ENCODE results near the gene CAV3.

Gene CAV3

DNA sequence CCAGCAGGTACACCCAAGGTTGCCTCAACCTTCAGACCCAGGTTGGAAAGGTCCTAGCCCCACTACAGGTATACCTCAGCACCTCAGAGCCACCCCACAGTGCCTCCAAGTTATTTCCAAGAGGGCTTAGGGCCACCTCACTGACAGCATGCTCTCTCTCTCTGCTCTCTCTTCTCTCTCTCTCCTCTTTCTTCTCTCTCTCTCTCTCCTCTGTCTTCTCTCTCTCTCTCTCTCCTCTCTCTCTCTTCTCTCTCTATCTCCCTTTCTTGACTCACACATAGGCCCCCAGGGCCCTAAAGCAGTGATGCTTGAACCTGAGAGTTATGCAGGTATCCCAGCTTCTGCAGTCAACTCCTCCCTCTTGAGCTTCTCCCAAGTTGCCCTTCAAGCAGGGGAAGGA is 4.2 kb downstream of the CAV3 start:
- Histone ChIP-seq H3K9me3 (ENCODE audit: control insufficient read depth in 1 of 2, low read length in 2 of 2) (no peaks in the 10 kb centered on the region), H3K27ac (ENCODE audit: low read length) (no peak overlapping the region), H3K27me3 (ENCODE audit: low read depth, low read length) (no peaks in the 10 kb centered on the region), H3K4me1 (ENCODE audit: control insufficient read depth in 1 of 2, insufficient read depth in 2 of 2, low read length in 2 of 2) (peaks cover 0 to 9% of the 10 kb centered on the region in 2 donors), H3K36me3 (ENCODE audit: control insufficient read depth in 1 of 2, insufficient read depth in 2 of 2, low read length in 2 of 2) (no peaks in the 10 kb centered on the region), H3K4me3 (ENCODE audit: low read depth in 1 of 2, low read length in 2 of 2) (no peak overlapping the region)

DNA sequence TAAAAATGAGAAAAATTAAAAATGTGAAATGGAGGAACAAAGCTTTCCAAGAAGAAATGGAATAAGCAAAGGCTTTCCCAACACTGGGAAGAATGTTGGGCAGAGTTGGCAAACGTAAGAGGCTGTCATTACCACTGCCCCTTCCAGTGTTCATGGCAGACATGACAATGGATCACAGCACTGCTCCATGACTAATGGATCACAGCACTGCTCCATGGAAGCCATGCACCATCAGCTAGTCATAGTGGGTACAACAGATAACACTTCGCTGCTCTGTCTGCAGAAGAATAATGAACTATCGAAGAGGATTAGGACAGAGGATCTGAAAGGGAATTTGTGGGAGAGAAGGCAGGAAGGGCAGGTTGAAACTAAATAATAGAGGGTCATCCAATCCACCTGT is 5.0 kb downstream of the CAV3 start:
- Histone ChIP-seq H3K9me3 (ENCODE audit: control insufficient read depth in 1 of 2, low read length in 2 of 2) (no peaks in the 10 kb centered on the region), H3K4me1 (ENCODE audit: control insufficient read depth in 1 of 2, insufficient read depth in 2 of 2, low read length in 2 of 2) (peaks cover 0 to 9% of the 10 kb centered on the region in 2 donors), H3K36me3 (ENCODE audit: control insufficient read depth in 1 of 2, insufficient read depth in 2 of 2, low read length in 2 of 2) (no peaks in the 10 kb centered on the region), H3K4me3 (ENCODE audit: low read depth in 1 of 2, low read length in 2 of 2) (no peak overlapping the region), H3K27me3 (ENCODE audit: low read depth, low read length) (no peaks in the 10 kb centered on the region), H3K27ac (ENCODE audit: low read length) (no peak overlapping the region)

DNA sequence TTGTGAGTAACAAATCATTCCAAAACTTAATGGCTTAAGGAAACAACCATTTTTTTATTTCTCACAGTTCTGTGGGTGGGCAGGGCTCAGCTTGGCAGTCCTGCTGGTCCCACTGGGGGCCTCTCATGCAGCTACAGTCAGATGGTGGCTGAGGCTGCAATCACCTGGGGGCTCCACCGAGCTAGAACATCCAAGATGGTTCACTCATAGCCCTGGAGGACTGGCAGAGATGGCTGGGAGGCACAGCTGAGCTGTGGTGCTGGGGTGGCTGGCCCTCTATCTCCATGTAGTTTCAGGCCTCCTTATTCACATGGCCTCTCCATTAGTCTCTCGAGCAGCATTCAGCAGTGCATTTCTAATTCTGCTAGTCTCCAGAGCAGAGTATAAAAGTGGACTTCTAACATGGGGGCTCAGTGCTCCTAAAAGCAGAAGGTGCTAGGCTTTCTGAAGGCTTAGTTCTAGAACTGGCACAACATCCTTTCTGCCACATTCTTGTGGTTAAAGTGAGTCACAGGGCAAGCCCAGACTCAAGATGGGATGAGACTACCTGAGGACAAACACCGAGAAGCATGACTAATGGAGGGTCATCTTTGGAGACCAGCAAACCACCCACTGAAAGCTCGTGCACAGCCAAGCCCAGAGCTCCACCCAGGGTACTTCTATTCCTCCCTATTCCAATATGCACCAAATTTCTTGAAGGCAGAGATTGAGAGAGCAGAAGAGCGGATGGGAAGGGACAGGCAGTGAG is 6.3 kb downstream of the CAV3 start:
- Histone ChIP-seq H3K27me3 (ENCODE audit: low read depth, low read length) (no peaks in the 10 kb centered on the region), H3K36me3 (ENCODE audit: control insufficient read depth in 1 of 2, insufficient read depth in 2 of 2, low read length in 2 of 2) (no peaks in the 10 kb centered on the region), H3K4me1 (ENCODE audit: control insufficient read depth in 1 of 2, insufficient read depth in 2 of 2, low read length in 2 of 2) (peaks cover 0 to 9% of the 10 kb centered on the region in 2 donors), H3K27ac (ENCODE audit: low read length) (no peak overlapping the region), H3K4me3 (ENCODE audit: low read depth in 1 of 2, low read length in 2 of 2) (no peak overlapping the region), H3K9me3 (ENCODE audit: control insufficient read depth in 1 of 2, low read length in 2 of 2) (no peaks in the 10 kb centered on the region)

DNA sequence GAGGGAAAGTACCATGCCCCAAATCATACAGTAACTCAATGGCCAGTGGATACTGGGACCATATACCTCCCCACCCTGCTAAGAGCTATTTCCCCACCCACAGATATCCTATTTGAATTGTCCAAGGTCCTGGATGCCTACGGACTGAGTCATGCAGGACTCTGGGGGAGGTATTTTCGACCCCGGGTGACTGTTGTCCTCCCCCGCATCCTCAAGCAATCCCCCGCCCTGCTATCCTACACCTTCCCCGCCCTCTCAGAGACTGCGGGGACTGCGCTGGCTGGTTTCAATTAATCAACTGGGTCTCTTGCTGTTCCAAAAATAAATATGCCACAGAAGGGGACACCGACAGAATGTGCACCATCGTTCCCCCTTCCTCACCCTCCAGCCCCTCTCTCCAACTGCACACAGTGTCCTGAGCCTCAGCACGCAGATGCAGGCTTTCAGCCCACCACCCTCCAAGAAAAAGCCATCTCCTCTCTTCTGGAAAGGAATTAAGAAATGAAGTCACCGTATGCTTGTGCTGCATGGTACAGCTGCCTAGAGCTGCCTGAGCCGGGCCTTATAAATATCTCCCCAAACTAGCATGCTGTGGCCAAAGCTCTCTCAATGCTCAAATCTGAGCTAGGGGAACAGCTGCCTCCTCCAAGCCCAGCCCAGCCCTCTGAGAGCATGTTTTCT is 8.1 kb downstream of the CAV3 start:
- H3K4me1 ChIP-seq (ENCODE audit: control insufficient read depth in 1 of 2, insufficient read depth in 2 of 2, low read length in 2 of 2): peaks cover 0 to 9% of the 10 kb centered on the region in 2 donors
- no peaks in the 10 kb centered on the region for H3K27me3 ChIP-seq (ENCODE audit: low read depth, low read length)
- H3K4me3 ChIP-seq (ENCODE audit: low read depth in 1 of 2, low read length in 2 of 2): no peak overlapping the region
- no peak overlapping the region for H3K27ac ChIP-seq (ENCODE audit: low read length)
- no peaks in the 10 kb centered on the region for H3K9me3 ChIP-seq (ENCODE audit: control insufficient read depth in 1 of 2, low read length in 2 of 2)
- H3K36me3 ChIP-seq (ENCODE audit: control insufficient read depth in 1 of 2, insufficient read depth in 2 of 2, low read length in 2 of 2): no peaks in the 10 kb centered on the region

DNA sequence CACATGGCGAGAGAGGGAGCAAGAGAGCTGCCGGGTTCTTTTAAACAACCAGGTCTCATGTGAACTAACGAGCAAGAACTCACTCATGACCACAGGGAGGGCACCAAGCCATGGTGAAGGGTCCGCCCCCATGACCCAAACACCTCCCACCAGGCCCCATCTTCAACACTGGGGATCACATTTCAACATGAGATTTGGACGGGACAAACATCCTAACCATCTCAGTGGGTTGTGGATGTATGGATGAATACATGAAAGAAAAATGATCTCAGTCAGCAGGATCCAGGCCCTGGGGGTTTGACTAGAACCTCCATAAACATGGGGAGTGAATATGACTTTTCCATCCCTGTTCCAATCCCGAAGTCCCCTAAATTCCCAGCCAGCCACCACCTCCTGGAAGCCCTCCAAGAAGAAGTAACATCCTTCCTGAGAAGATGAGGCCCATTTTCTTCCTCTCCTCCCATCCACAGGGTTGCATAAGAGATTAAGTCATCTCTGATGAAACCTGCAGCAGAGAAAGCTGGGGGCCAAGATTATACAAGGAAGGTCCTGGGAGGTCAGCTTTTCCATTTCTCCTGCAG is 9.5 kb downstream of the CAV3 start:
- H3K4me1 ChIP-seq (ENCODE audit: control insufficient read depth in 1 of 2, insufficient read depth in 2 of 2, low read length in 2 of 2): peaks cover 0 to 9% of the 10 kb centered on the region in 2 donors
- H3K36me3 ChIP-seq (ENCODE audit: control insufficient read depth in 1 of 2, insufficient read depth in 2 of 2, low read length in 2 of 2): no peaks in the 10 kb centered on the region

DNA sequence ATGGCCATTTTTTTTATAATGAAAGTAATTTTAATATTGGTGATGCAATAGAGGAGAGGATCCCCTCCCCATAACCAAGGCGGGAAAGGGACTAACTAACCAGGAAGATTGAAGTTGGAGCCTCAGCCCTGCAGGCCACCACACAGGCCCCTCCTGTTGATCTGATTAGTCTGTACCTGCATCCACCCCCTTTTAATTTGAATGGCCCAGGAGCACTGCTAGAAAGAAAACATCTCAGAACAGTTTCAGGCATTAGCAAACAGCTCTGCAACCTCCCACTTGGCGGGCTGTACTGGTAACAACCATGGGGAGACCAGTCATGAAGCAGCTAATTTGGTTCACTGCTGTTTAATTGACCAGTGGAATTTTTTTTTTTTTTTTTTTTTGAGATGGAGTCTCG is 10.3 kb downstream of the CAV3 start:
- no peak overlapping the region for H3K27ac ChIP-seq (ENCODE audit: low read length)
- no peaks in the 10 kb centered on the region for H3K9me3 ChIP-seq (ENCODE audit: control insufficient read depth in 1 of 2, low read length in 2 of 2)
- H3K4me3 ChIP-seq (ENCODE audit: low read depth in 1 of 2, low read length in 2 of 2): no peak overlapping the region
- H3K36me3 ChIP-seq (ENCODE audit: control insufficient read depth in 1 of 2, insufficient read depth in 2 of 2, low read length in 2 of 2): no peaks in the 10 kb centered on the region
- no peaks in the 10 kb centered on the region for H3K27me3 ChIP-seq (ENCODE audit: low read depth, low read length)
- H3K4me1 ChIP-seq (ENCODE audit: control insufficient read depth in 1 of 2, insufficient read depth in 2 of 2, low read length in 2 of 2): peaks cover 0 to 9% of the 10 kb centered on the region in 2 donors

More for the DNA sequence above, 9.5 kb downstream of the CAV3 start:
- Histone ChIP-seq H3K9me3 (ENCODE audit: control insufficient read depth in 1 of 2, low read length in 2 of 2) (no peaks in the 10 kb centered on the region), H3K27me3 (ENCODE audit: low read depth, low read length) (no peaks in the 10 kb centered on the region), H3K4me3 (ENCODE audit: low read depth in 1 of 2, low read length in 2 of 2) (no peak overlapping the region), H3K27ac (ENCODE audit: low read length) (no peak overlapping the region)

DNA sequence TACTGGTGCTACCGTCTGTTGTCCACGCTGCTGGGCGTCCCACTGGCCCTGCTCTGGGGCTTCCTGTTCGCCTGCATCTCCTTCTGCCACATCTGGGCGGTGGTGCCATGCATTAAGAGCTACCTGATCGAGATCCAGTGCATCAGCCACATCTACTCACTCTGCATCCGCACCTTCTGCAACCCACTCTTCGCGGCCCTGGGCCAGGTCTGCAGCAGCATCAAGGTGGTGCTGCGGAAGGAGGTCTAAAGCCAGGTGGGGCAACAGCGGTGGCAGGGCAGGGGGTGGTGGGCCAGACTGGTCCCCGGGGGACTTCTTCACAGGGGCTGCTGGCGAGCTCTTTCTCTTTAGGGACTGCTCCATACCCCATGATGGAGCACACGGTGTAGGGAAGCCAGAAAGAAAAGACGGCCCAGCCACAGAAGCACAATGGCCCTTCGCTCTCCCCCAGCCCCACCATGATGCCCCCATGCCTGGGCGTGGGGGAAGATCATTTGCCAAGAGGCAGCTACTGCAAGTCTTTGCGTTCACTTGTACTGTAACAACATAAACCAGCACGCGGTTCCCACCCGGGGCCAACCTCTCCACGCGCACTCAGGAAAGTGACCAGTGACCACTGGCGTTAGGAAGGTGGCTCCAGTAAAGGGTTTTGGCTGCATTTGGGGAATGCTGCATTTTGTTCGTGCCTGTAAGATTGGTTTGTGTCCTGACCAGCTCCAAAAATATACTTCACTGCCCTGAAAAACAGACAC is 12.2 kb downstream of the CAV3 start:
- Histone ChIP-seq H3K4me3 (ENCODE audit: low read depth in 1 of 2, low read length in 2 of 2) (no peak overlapping the region), H3K9me3 (ENCODE audit: control insufficient read depth in 1 of 2, low read length in 2 of 2) (no peaks in the 10 kb centered on the region), H3K36me3 (ENCODE audit: control insufficient read depth in 1 of 2, insufficient read depth in 2 of 2, low read length in 2 of 2) (no peaks in the 10 kb centered on the region), H3K27ac (ENCODE audit: low read length) (no peak overlapping the region), H3K27me3 (ENCODE audit: low read depth, low read length) (no peaks in the 10 kb centered on the region), H3K4me1 (ENCODE audit: control insufficient read depth in 1 of 2, insufficient read depth in 2 of 2, low read length in 2 of 2) (peaks cover 0 to 9% of the 10 kb centered on the region in 2 donors)

DNA sequence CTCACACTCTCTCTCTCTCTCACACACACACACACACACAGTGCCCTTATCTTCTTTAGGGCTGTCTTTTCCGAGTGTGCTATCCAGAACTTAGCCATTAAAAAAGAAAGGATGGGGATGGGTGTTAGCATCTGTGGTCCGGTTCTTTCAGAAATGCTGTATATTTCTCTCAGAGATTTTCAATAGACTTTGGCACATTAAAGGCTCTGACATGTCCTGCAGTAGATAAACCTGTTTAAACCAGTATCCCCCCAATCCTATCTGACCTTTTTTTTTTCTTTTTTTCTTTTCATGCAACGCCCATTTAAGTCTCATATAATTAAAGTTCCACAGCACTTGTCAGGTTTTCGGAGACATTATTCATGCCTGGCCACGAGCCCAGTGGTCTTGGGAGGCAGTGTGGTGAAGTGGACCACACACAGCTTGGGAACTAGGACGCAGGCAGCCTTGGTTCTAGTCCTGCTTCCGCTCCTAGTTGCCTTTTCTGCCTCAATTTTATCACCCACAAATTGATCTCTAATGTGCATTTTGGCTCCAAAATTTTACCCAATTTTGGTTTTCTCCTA is 13.3 kb downstream of the CAV3 start:
- Histone ChIP-seq H3K4me1 (ENCODE audit: control insufficient read depth in 1 of 2, insufficient read depth in 2 of 2, low read length in 2 of 2) (peaks cover 0 to 3% of the 10 kb centered on the region in 2 donors), H3K27ac (ENCODE audit: low read length) (no peak overlapping the region), H3K9me3 (ENCODE audit: control insufficient read depth in 1 of 2, low read length in 2 of 2) (no peaks in the 10 kb centered on the region), H3K27me3 (ENCODE audit: low read depth, low read length) (no peaks in the 10 kb centered on the region), H3K36me3 (ENCODE audit: control insufficient read depth in 1 of 2, insufficient read depth in 2 of 2, low read length in 2 of 2) (no peaks in the 10 kb centered on the region), H3K4me3 (ENCODE audit: low read depth in 1 of 2, low read length in 2 of 2) (no peak overlapping the region)

DNA sequence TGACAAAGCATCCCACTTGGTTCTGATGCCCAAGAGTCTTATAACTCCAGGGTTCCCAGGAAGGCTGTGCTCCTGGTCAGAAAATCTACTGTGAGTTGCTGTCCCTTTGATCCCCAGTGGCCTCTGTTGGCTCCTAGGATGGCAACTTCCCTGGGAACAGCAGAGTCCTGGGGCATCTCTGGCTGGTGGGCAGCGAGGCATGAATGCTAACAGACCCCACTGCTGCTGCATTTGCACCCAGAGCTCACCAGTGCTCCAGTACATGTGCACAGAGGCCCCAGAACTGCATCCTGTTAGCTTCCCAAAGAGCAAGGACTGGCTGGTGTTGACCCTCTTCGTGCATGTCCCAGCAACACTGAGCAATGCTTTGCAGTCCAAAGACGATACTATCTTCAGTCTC is 15.7 kb downstream of the CAV3 start:
- Histone ChIP-seq H3K36me3 (ENCODE audit: control insufficient read depth in 1 of 2, insufficient read depth in 2 of 2, low read length in 2 of 2) (no peaks in the 10 kb centered on the region), H3K27me3 (ENCODE audit: low read depth, low read length) (no peaks in the 10 kb centered on the region)

DNA sequence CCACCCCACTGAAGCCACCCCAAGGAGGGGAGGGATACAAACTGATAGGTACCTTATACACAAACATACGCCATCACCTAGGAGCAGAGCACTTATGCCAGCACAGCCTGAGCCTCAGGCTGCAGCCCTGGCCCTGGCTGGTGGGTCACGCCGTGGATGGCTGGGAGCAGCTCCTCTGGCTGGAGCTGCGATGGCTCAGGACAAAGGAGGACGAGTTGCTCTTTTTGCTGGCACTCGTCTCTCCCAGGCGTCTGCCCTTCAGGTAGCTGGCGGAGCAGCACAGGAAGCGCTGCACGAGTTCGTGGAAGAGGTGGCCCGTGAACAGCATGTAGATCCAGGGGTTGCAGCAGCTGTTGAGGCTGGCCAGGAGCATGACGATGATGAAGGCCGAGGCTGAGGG is 19.2 kb downstream of the CAV3 start:
- H3K4me3 ChIP-seq (ENCODE audit: low read depth in 1 of 2, low read length in 2 of 2): no peak overlapping the region
- no peaks in the 10 kb centered on the region for H3K4me1 ChIP-seq (ENCODE audit: control insufficient read depth in 1 of 2, insufficient read depth in 2 of 2, low read length in 2 of 2)
- no peaks in the 10 kb centered on the region for H3K9me3 ChIP-seq (ENCODE audit: control insufficient read depth in 1 of 2, low read length in 2 of 2)
- H3K27me3 ChIP-seq (ENCODE audit: low read depth, low read length): no peaks in the 10 kb centered on the region
- H3K36me3 ChIP-seq (ENCODE audit: control insufficient read depth in 1 of 2, insufficient read depth in 2 of 2, low read length in 2 of 2): no peaks in the 10 kb centered on the region
- no peak overlapping the region for H3K27ac ChIP-seq (ENCODE audit: low read length)

More for the DNA sequence above, 15.7 kb downstream of the CAV3 start:
- no peak overlapping the region for H3K4me3 ChIP-seq (ENCODE audit: low read depth in 1 of 2, low read length in 2 of 2)
- H3K4me1 ChIP-seq (ENCODE audit: control insufficient read depth in 1 of 2, insufficient read depth in 2 of 2, low read length in 2 of 2): no peaks in the 10 kb centered on the region
- H3K9me3 ChIP-seq (ENCODE audit: control insufficient read depth in 1 of 2, low read length in 2 of 2): no peaks in the 10 kb centered on the region
- H3K27ac ChIP-seq (ENCODE audit: low read length): no peak overlapping the region

DNA sequence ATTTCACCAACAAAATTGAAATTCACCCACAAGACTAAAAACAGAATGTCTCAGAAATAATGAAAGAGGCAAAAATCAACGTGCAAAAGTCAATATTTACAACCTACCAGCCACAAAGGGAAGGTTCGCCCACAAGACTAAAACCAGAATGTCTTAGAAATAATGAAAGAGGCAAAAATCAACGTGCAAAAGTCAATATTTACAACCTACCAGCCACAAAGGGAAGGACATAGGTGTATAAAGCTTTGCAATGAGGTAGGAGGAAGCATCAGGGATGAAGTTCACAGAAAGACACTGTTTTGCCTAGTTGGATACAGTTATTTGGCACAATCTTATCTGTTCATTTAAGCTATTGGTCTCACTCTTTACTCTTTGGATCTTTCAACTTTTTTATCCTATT is 21.5 kb downstream of the CAV3 start:
- Histone ChIP-seq H3K4me1 (ENCODE audit: control insufficient read depth in 1 of 2, insufficient read depth in 2 of 2, low read length in 2 of 2) (no peaks in the 10 kb centered on the region), H3K9me3 (ENCODE audit: control insufficient read depth in 1 of 2, low read length in 2 of 2) (no peaks in the 10 kb centered on the region), H3K27me3 (ENCODE audit: low read depth, low read length) (no peaks in the 10 kb centered on the region), H3K36me3 (ENCODE audit: control insufficient read depth in 1 of 2, insufficient read depth in 2 of 2, low read length in 2 of 2) (no peaks in the 10 kb centered on the region), H3K4me3 (ENCODE audit: low read depth in 1 of 2, low read length in 2 of 2) (no peak overlapping the region), H3K27ac (ENCODE audit: low read length) (no peak overlapping the region)
